Fibroblast of lung (primary cell): ENCODE data around the gene MROH2B.

Source experiments
- CTCF ChIP-seq, 2 donors: IDR thresholded peaks in 1 of 2; conservative IDR thresholded peaks in 1 of 2; 1 replicate in 1 of 2; 2 replicates in 1 of 2; pipeline ENCODE4 v1.5.1; 2011 to 2012; ENCODE audit warnings: low read length in 2 of 2, control low read depth in 1 of 2, inconsistent platforms in 1 of 2, low read depth in 1 of 2, mild to moderate bottlenecking in 1 of 2
- EZH2 ChIP-seq: IDR thresholded peaks from 2 replicates; pipeline ENCODE4 v1.5.1; 2012; ENCODE audit warnings: low read length, control low read depth, mild to moderate bottlenecking; ENCODE audit errors: missing control alignments

- TF ChIP-seq EZH2: no peak
- TF ChIP-seq CTCF (conservative IDR thresholded peaks at IDR 0.05 in 1 of 2, IDR thresholded peaks at IDR 0.05 in 1 of 2; ENCODE audit: low read depth in 1 of 2, low read length in 2 of 2): no peak
These were observed 67.3 kb downstream of the MROH2B start for GRCh38 chr5:41003670-41004376.
